Tibial artery (tissue), 4 donors: ENCODE measurements around the gene GBA2.
A peak's percentile ranks its signal among the peaks of the same experiment; 100 is the strongest.

Experiments
- DNase-seq, 2 donors: peaks; one replicate each; pipeline ENCODE4 v3.0.0-alpha.2; 2019
- H3K27ac ChIP-seq, 2 donors: fragments of 200-600 bp; sonication (generic) in 1 of 2; 1 replicate in 1 of 2; 2 replicates in 1 of 2; pipeline ENCODE4 v1.5.1; 2018 to 2019; ENCODE audit warnings: mild to moderate bottlenecking in 1 of 2
- H3K27me3 ChIP-seq, 2 donors: fragments of 200-600 bp; sonication (generic) in 1 of 2; one replicate each; pipeline versions ENCODE4 v1.5.1 to v1.6.0; 2016 to 2019
- H3K36me3 ChIP-seq, 3 donors: fragments of 200-600 bp; sonication (generic) in 2 of 3; one replicate each; pipeline ENCODE4 v1.5.1; 2016 to 2019; ENCODE audit warnings: mild to moderate bottlenecking in 2 of 3
- H3K4me1 ChIP-seq, 4 donors: fragments of 200-600 bp; sonication (generic) in 2 of 4; 1 replicate in 3 of 4; 2 replicates in 1 of 4; pipeline ENCODE4 v1.5.1; 2016 to 2019
- H3K4me3 ChIP-seq, 2 donors: fragments of 200-600 bp; sonication (generic) in 1 of 2; 1 replicate in 1 of 2; 2 replicates in 1 of 2; pipeline ENCODE4 v1.5.1; 2018 to 2019; ENCODE audit warnings: mild to moderate bottlenecking in 2 of 2
- H3K9me3 ChIP-seq, 3 donors: fragments of 200-600 bp; sonication (generic) in 1 of 3; one replicate each; pipeline ENCODE4 v1.5.1; 2016 to 2019
- intact Hi-C: fragments of 100-400 bp; cut with DNase I; formaldehyde crosslinking; loops from one replicate; pipeline ENCODE4 v1.15.0; 2023; ENCODE audit warnings: low total_unique reads
- TF ChIP-seq, protein P1 (sequence below), 2 experiments: fragments of 200-600 bp in 1 of 2; fragments of 450-650 bp in 1 of 2; IDR thresholded peaks; one replicate each; pipeline ENCODE4 v1.5.1; 2017 to 2019; ENCODE audit warnings: antibody characterized with exemption in 2 of 2, mild to moderate bottlenecking in 1 of 2, moderate library complexity in 1 of 2

The GBA2 gene

DNA sequence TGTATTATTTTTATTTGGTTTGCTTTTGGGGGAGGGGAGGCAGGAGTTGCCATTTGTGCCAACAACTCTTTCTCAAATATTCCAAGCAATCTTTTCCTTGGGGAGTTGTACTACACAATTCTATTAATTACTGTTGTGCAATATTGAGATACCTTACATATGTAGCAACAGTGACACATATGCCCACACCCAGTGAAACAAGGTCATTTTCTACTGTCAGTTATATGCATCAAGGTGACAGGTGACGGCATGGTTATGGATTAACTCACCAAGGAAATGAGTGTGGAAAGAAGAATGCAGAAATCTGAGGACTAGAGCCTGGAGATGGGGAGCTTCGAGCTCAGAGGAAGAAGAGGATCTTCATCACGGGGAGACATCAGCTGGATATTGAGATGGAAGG lies 22.9 kb upstream of the GBA2 start:
- no peaks in the 10 kb centered on the region for H3K36me3 ChIP-seq
- intact Hi-C loops: no loop called here
- H3K27ac ChIP-seq: no peak overlapping the region
- H3K9me3 ChIP-seq: no peaks in the 10 kb centered on the region
- no peaks in the 10 kb centered on the region for H3K27me3 ChIP-seq
- TF ChIP-seq, protein P1, sequence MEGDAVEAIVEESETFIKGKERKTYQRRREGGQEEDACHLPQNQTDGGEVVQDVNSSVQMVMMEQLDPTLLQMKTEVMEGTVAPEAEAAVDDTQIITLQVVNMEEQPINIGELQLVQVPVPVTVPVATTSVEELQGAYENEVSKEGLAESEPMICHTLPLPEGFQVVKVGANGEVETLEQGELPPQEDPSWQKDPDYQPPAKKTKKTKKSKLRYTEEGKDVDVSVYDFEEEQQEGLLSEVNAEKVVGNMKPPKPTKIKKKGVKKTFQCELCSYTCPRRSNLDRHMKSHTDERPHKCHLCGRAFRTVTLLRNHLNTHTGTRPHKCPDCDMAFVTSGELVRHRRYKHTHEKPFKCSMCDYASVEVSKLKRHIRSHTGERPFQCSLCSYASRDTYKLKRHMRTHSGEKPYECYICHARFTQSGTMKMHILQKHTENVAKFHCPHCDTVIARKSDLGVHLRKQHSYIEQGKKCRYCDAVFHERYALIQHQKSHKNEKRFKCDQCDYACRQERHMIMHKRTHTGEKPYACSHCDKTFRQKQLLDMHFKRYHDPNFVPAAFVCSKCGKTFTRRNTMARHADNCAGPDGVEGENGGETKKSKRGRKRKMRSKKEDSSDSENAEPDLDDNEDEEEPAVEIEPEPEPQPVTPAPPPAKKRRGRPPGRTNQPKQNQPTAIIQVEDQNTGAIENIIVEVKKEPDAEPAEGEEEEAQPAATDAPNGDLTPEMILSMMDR (IDR thresholded peaks at IDR 0.05): no peak
- H3K4me3 ChIP-seq: no peak overlapping the region
- DNase-seq: no peak
- peaks cover 0 to 23% (median 18%) of the 10 kb centered on the region in 4 donors for H3K4me1 ChIP-seq

DNA sequence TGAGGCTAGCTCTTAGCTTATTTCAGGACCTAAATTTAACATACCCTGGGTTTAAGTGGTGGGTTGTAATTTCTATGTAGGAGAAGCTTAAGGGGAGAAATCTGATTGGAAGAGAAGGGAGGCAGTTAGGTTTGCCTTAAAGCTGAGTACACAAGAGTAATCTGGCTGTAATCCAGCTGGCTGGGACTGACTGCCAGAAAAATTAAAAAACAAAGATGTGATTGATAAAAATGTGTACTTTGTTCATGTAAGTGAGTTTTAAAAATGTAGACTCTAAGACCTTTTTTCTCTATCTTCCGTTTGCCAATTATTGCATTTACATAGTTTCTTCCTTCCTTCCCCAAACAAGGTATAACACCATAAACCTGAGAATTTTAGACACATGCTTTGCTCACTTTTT lies 22.5 kb upstream of the GBA2 start:
- Histone ChIP-seq H3K4me3 (no peak overlapping the region), H3K27ac (peak overlapping the region; percentile 54 to 59), H3K9me3 (no peaks in the 10 kb centered on the region), H3K4me1 (peaks cover 0 to 23% (median 18%) of the 10 kb centered on the region in 4 donors), H3K27me3 (no peaks in the 10 kb centered on the region), H3K36me3 (no peaks in the 10 kb centered on the region)
- DNase-seq: no peak
- intact Hi-C loops: no loop called here
- TF ChIP-seq, protein P1 (IDR thresholded peaks at IDR 0.05): no peak

DNA sequence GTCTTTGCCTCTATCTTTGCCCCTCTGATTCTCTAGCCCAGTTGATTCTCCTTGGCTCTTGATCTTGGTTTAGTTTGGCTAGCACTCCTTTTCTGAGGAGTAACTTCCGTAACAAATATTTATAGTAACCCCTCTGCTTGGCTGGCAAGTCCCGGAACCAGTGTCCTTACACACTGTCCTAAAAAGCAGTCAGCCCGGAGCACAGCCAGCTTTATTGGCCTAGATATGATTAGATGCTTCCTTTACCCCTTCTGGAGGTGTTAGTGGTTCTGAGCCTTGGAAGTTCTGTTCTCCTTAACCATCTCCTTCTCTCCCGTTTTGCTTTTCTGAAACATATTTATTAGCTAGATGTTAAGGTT lies 22.0 kb upstream of the GBA2 start:
- TF ChIP-seq, protein P1 (IDR thresholded peaks at IDR 0.05): no peak
- Histone ChIP-seq H3K36me3 (no peaks in the 10 kb centered on the region), H3K4me3 (no peak overlapping the region), H3K9me3 (no peaks in the 10 kb centered on the region), H3K4me1 (peaks cover 0 to 23% (median 18%) of the 10 kb centered on the region in 4 donors), H3K27me3 (no peaks in the 10 kb centered on the region), H3K27ac (peak overlapping the region; percentile 54 to 59)
- DNase-seq: peak; percentile 70 to 74
- intact Hi-C loops: no loop called here

GRCh38 chr9:35769763-35770162 lies 20.7 kb upstream of the GBA2 start:
- no peaks in the 10 kb centered on the region for H3K27me3 ChIP-seq
- TF ChIP-seq, protein P1 (IDR thresholded peaks at IDR 0.05): no peak
- DNase-seq: no peak
- no peak overlapping the region for H3K27ac ChIP-seq
- H3K4me3 ChIP-seq: no peak overlapping the region
- intact Hi-C loops: no loop called here
- no peaks in the 10 kb centered on the region for H3K36me3 ChIP-seq
- no peaks in the 10 kb centered on the region for H3K9me3 ChIP-seq
- H3K4me1 ChIP-seq: peaks cover 0 to 23% (median 18%) of the 10 kb centered on the region in 4 donors

GRCh38 chr9:35767458-35767857 lies 18.4 kb upstream of the GBA2 start:
- Histone ChIP-seq H3K9me3 (no peaks in the 10 kb centered on the region), H3K4me3 (no peak overlapping the region), H3K27me3 (no peaks in the 10 kb centered on the region), H3K36me3 (no peaks in the 10 kb centered on the region), H3K27ac (no peak overlapping the region), H3K4me1 (peaks cover 0 to 23% (median 18%) of the 10 kb centered on the region in 4 donors)
- DNase-seq: no peak
- intact Hi-C loops: no loop called here
- TF ChIP-seq, protein P1 (IDR thresholded peaks at IDR 0.05): no peak

GRCh38 chr9:35766997-35767396 lies 18.0 kb upstream of the GBA2 start:
- Histone ChIP-seq H3K4me3 (no peak overlapping the region), H3K27ac (no peak overlapping the region), H3K4me1 (peaks cover 0 to 22% (median 17%) of the 10 kb centered on the region in 4 donors), H3K27me3 (no peaks in the 10 kb centered on the region), H3K9me3 (no peaks in the 10 kb centered on the region), H3K36me3 (no peaks in the 10 kb centered on the region)
- no peak for DNase-seq
- TF ChIP-seq, protein P1 (IDR thresholded peaks at IDR 0.05): no peak
- intact Hi-C loops: no loop called here
